Hepatocyte (in vitro differentiated cells): ENCODE results near the gene ALKBH7. TPM values are rescaled to one million over a fixed set of nuclear protein-coding genes. Genes with fewer than 3 reads are reported as not detected.
A peak's percentile ranks its signal among the peaks of the same experiment; 100 is the strongest.
"Not testable (repeated sequence)": the region's sequence is repeated elsewhere in the genome, so short reads cannot be mapped to it uniquely, and the experiment has no call there.

Source experiments
- DNase-seq: peaks from one replicate; pipeline ENCODE4 v3.0.0-alpha.2; 2016; ENCODE audit warnings: low spot score
- H2AFZ ChIP-seq: fragments of 200-600 bp; sonication (generic); 2 replicates; pipeline ENCODE4 v1.6.0; 2016; ENCODE audit warnings: antibody characterized with exemption, mild to moderate bottlenecking
- H3K27ac ChIP-seq: fragments of 200-600 bp; sonication (generic); 2 replicates; pipeline ENCODE4 v1.5.1; 2016; ENCODE audit warnings: mild to moderate bottlenecking
- H3K27me3 ChIP-seq: fragments of 200-600 bp; sonication (generic); 2 replicates; pipeline ENCODE4 v1.6.1; 2016
- H3K36me3 ChIP-seq: fragments of 200-600 bp; sonication (generic); replicated peaks from 2 replicates; pipeline ENCODE4 v1.5.1; 2016; ENCODE audit warnings: low read depth; ENCODE audit not compliant: insufficient read depth
- H3K4me1 ChIP-seq: fragments of 200-600 bp; sonication (generic); 2 replicates; pipeline ENCODE4 v1.5.1; 2016; ENCODE audit warnings: mild to moderate bottlenecking, moderate library complexity; ENCODE audit not compliant: insufficient read depth
- H3K4me2 ChIP-seq: fragments of 200-600 bp; sonication (generic); 2 replicates; pipeline ENCODE4 v1.6.0; 2016
- H3K4me3 ChIP-seq: fragments of 200-600 bp; sonication (generic); 2 replicates; pipeline ENCODE4 v1.5.1; 2016; ENCODE audit warnings: mild to moderate bottlenecking
- H3K79me2 ChIP-seq: fragments of 200-600 bp; sonication (generic); 2 replicates; pipeline ENCODE4 v1.6.0; 2017; ENCODE audit warnings: mild to moderate bottlenecking
- H3K9me2 ChIP-seq: fragments of 200-600 bp; sonication (generic); replicated peaks from 2 replicates; pipeline ENCODE4 v1.6.0; 2017; ENCODE audit warnings: mild to moderate bottlenecking; ENCODE audit not compliant: insufficient read depth
- H3K9me3 ChIP-seq: fragments of 200-600 bp; sonication (generic); 2 replicates; pipeline ENCODE4 v1.5.1; 2016; ENCODE audit warnings: low read depth, mild to moderate bottlenecking
- H4K20me1 ChIP-seq: fragments of 200-600 bp; sonication (generic); 2 replicates; pipeline ENCODE4 v1.6.0; 2016; ENCODE audit warnings: mild to moderate bottlenecking; ENCODE audit not compliant: insufficient read depth, poor library complexity, severe bottlenecking
- EZH2 ChIP-seq: fragments of 200-600 bp; sonication (generic); IDR thresholded peaks from 2 replicates; pipeline ENCODE4 v1.6.1; 2016; ENCODE audit warnings: antibody characterized with exemption, mild to moderate bottlenecking, borderline replicate concordance
- EZH2phosphoT487 ChIP-seq: fragments of 200-600 bp; sonication (generic); IDR thresholded peaks from one replicate; pipeline ENCODE4 v1.6.1; 2018; ENCODE audit warnings: antibody characterized with exemption, mild to moderate bottlenecking, low read depth, moderate library complexity; ENCODE audit not compliant: unreplicated experiment, severe bottlenecking
- WGBS: methylation state at CpG from one replicate; pipeline ENCODE4 v1.1.6; 2016; ENCODE audit warnings: low lambda C conversion rate; ENCODE audit errors: missing lambda C conversion rate; 5-methylcytosine and 5-hydroxymethylcytosine counted together
- polyA plus RNA-seq: library from polyadenylated mRNA; unstranded; fragments of >200 nt; fragmentation: Nextera tagmentation; extraction: Ambion mirVana; gene quantifications from 2 replicates; pipeline ENCODE4 v1.2.1, GENCODE V29; 2016
- total RNA-seq: library from RNA; depleted of rRNA; stranded (reverse); fragments of >200 nt; gene quantifications from 2 replicates; pipeline ENCODE4 v1.2.3, GENCODE V29; 2014
- TF ChIP-seq, protein P1 (sequence below): fragments of 200-600 bp; sonication (generic); IDR thresholded peaks from 2 replicates; pipeline ENCODE4 v1.5.1; 2016; ENCODE audit warnings: antibody characterized with exemption, mild to moderate bottlenecking; ENCODE audit not compliant: poor library complexity

The ALKBH7 gene
- total and polyA plus RNA-seq, 2 experiments from 2014 or later, result 45.3 to 99.3 TPM

- Histone ChIP-seq H3K27me3 (no peaks in the 10 kb centered on the region), H3K4me1 (peaks cover 6% of the 10 kb centered on the region), H3K27ac (no peak overlapping the region), H2AFZ (no peak overlapping the region), H3K36me3 (no peaks in the 10 kb centered on the region), H3K4me3 (no peak overlapping the region), H3K9me2 (no peaks in the 10 kb centered on the region), H4K20me1 (no peaks in the 10 kb centered on the region), H3K79me2 (peaks cover 9% of the 10 kb centered on the region), H3K4me2 (no peak overlapping the region), H3K9me3 (no peaks in the 10 kb centered on the region)
- TF ChIP-seq EZH2phosphoT487, result no peak
- TF ChIP-seq EZH2, result no peak
- TF ChIP-seq, protein P1, sequence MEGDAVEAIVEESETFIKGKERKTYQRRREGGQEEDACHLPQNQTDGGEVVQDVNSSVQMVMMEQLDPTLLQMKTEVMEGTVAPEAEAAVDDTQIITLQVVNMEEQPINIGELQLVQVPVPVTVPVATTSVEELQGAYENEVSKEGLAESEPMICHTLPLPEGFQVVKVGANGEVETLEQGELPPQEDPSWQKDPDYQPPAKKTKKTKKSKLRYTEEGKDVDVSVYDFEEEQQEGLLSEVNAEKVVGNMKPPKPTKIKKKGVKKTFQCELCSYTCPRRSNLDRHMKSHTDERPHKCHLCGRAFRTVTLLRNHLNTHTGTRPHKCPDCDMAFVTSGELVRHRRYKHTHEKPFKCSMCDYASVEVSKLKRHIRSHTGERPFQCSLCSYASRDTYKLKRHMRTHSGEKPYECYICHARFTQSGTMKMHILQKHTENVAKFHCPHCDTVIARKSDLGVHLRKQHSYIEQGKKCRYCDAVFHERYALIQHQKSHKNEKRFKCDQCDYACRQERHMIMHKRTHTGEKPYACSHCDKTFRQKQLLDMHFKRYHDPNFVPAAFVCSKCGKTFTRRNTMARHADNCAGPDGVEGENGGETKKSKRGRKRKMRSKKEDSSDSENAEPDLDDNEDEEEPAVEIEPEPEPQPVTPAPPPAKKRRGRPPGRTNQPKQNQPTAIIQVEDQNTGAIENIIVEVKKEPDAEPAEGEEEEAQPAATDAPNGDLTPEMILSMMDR, result no peak
- no peak for DNase-seq
- WGBS, result 56% methylated on average over 9 of the region's 9 CpGs
Measured at GRCh38 chr19:6358003-6358402, 14.6 kb upstream of the ALKBH7 start.

DNA sequence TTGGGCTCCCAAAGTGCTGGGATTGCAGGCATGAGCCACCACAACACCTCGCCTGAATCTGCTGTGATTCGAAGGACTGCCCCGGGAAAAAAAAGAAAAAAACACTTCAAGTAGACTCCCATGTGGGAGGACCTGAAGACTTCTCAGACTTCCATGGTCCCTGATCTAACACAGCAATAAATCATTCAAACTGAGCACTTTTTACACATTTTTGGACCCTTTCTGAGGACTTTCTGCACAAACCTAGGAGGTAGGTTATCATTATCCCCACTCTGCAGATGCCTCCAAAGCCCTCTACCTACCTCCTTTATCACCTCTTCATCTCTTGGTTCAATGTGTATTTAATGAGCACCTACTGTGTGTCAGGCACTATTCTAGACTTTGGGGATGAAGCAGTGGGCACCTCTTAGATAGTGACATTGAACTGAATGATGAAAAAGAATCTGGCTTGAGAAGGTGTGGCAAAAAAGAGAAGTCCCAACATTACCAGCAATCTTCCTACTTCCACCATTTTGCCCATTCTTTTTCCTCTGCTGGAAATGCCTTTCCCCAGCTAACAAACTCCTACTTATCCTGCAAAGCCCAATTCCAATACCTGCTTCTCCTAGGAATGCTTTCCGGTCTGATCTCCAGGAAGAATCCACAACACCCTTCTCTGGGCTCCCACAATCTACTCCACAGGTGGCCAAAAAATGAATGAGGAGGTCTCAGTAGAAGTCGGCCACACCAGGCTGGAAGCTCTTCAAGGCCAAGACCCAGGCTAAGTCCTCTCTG is 12.8 kb upstream of the ALKBH7 start:
- TF ChIP-seq, protein P1, result no peak
- TF ChIP-seq EZH2, result no peak
- TF ChIP-seq EZH2phosphoT487, result no peak
- no peaks in the 10 kb centered on the region for H3K27me3 ChIP-seq
- H3K4me2 ChIP-seq, result no peak overlapping the region
- H3K9me3 ChIP-seq, result no peaks in the 10 kb centered on the region
- H3K36me3 ChIP-seq, result no peaks in the 10 kb centered on the region
- no peaks in the 10 kb centered on the region for H4K20me1 ChIP-seq
- peaks cover 6% of the 10 kb centered on the region for H3K4me1 ChIP-seq
- no peak overlapping the region for H3K4me3 ChIP-seq
- no peak for DNase-seq
- 87% methylated on average over 5 of the region's 5 CpGs for WGBS
- H3K9me2 ChIP-seq, result no peaks in the 10 kb centered on the region
- H3K79me2 ChIP-seq, result peaks cover 13% of the 10 kb centered on the region
- H2AFZ ChIP-seq, result no peak overlapping the region
- no peak overlapping the region for H3K27ac ChIP-seq

DNA sequence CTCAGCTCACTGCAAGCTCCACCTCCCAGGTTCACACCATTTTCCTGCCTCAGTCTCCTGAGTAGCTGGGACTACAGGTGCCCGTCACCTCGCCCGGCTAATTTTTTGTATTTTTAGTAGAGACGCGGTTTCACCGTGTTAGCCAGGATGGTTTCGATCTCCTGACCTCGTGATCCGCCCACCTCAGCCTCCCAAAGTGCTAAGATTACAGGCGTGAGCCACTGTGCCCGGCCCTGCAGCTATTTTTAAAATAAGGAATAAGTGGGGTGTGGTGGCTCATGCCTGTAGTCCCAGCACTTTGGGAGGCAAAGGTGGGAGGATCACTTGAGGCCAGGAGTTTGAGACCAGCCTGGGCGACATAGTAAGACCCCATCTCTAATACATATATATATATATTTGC is 12.1 kb upstream of the ALKBH7 start:
- H3K4me2 ChIP-seq, H3K27me3 ChIP-seq, H3K9me3 ChIP-seq, H3K9me2 ChIP-seq, H3K27ac ChIP-seq, DNase-seq, H3K36me3 ChIP-seq, H2AFZ ChIP-seq, H3K4me3 ChIP-seq, H4K20me1 ChIP-seq, H3K4me1 ChIP-seq: not testable (repeated sequence)
- 98% methylated on average over 12 of the region's 12 CpGs for WGBS
- peaks cover 13% of the 10 kb centered on the region for H3K79me2 ChIP-seq

DNA sequence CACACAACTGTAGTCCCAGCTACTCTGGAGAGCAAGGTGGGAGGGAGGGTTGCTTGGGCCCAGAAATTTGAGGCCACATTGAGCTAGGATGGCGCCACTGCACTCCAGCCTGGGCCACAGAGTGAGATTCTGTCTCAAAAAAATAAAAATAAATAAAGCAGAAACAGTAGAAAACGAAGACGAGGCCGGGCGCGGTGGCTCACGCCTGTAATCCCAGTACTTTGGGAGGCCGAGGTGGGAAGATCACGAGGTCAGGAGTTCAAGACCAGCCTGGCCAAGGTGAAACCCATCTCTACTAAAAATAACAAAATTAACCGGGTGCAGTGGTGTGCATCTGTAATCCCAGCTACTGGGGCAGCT is 11.8 kb upstream of the ALKBH7 start:
- not testable (repeated sequence) for H3K4me3 ChIP-seq, H3K9me3 ChIP-seq, H4K20me1 ChIP-seq, H3K4me1 ChIP-seq, H2AFZ ChIP-seq, DNase-seq, H3K27me3 ChIP-seq, H3K9me2 ChIP-seq, H3K36me3 ChIP-seq
- peaks cover 13% of the 10 kb centered on the region for H3K79me2 ChIP-seq
- 98% methylated on average over 10 of the region's 10 CpGs for WGBS
- peak overlapping the region; percentile 48 for H3K4me2 ChIP-seq
- H3K27ac ChIP-seq, result peak overlapping the region; percentile 49

GRCh38 chr19:6362027-6362350 is 10.6 kb upstream of the ALKBH7 start:
- H3K79me2 ChIP-seq, result peaks cover 13% of the 10 kb centered on the region
- H3K9me3 ChIP-seq, result no peaks in the 10 kb centered on the region
- no peaks in the 10 kb centered on the region for H3K27me3 ChIP-seq
- H3K27ac ChIP-seq, result peak overlapping the region; percentile 60
- no peaks in the 10 kb centered on the region for H3K36me3 ChIP-seq
- H3K4me2 ChIP-seq, result peak overlapping the region; percentile 92
- WGBS, result 0% methylated on average over 1 of the region's 7 CpGs
- H3K4me1 ChIP-seq, result peaks cover 6% of the 10 kb centered on the region
- no peak for TF ChIP-seq EZH2
- TF ChIP-seq EZH2phosphoT487, result no peak
- TF ChIP-seq, protein P1, result no peak
- H3K4me3 ChIP-seq, result peak overlapping the region; percentile 75
- no peaks in the 10 kb centered on the region for H3K9me2 ChIP-seq
- H4K20me1 ChIP-seq, result no peaks in the 10 kb centered on the region
- DNase-seq, result no peak
- H2AFZ ChIP-seq, result peak overlapping the region; percentile 74
